Upper lobe of left lung (tissue), 4 donors: ENCODE data around the gene CDRT15.

Source experiments
- POLR2A ChIP-seq, 4 donors: fragments of 450-650 bp; IDR thresholded peaks; one replicate each; pipeline ENCODE4 v1.5.1; 2016 to 2017; ENCODE audit warnings: antibody characterized with exemption in 4 of 4, mild to moderate bottlenecking in 2 of 4
- POLR2AphosphoS5 ChIP-seq, 2 donors: sonication (generic); formaldehyde crosslinking; IDR thresholded peaks; one replicate each; pipeline ENCODE4 v1.5.1; 2017; ENCODE audit warnings: antibody characterized with exemption in 2 of 2
- TF ChIP-seq, protein P1 (sequence below), 6 experiments: fragments of 450-650 bp in 4 of 6; fragments of 200-600 bp in 2 of 6; sonication (generic) in 2 of 6; IDR thresholded peaks; one replicate each; pipeline ENCODE4 v1.5.1; 2016 to 2019; ENCODE audit warnings: antibody characterized with exemption in 6 of 6

DNA sequence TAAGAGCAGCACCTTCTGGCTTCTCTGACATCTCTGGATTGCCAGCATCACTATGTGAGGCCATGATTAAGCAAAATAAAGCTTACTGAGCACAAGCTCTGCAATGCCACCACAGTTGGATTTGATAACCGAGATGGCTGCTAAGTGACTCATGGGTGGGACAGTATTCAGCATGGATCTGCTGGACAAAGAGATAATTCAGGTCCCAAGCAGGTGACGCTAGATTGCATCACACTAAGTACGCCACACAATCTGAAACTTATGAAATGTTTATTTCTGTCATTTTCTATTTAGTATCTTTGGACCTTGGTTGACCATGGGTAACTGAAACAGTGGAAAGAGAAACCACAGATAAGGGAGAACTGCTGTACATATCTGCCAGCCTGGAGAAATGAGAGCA is 27.4 kb downstream of the CDRT15 start:
- TF ChIP-seq, protein P1, sequence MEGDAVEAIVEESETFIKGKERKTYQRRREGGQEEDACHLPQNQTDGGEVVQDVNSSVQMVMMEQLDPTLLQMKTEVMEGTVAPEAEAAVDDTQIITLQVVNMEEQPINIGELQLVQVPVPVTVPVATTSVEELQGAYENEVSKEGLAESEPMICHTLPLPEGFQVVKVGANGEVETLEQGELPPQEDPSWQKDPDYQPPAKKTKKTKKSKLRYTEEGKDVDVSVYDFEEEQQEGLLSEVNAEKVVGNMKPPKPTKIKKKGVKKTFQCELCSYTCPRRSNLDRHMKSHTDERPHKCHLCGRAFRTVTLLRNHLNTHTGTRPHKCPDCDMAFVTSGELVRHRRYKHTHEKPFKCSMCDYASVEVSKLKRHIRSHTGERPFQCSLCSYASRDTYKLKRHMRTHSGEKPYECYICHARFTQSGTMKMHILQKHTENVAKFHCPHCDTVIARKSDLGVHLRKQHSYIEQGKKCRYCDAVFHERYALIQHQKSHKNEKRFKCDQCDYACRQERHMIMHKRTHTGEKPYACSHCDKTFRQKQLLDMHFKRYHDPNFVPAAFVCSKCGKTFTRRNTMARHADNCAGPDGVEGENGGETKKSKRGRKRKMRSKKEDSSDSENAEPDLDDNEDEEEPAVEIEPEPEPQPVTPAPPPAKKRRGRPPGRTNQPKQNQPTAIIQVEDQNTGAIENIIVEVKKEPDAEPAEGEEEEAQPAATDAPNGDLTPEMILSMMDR (IDR thresholded peaks at IDR 0.05) = no peak
- TF ChIP-seq POLR2AphosphoS5 (IDR thresholded peaks at IDR 0.05) (no peak), POLR2A (IDR thresholded peaks at IDR 0.05) (no peak)
